Tibial nerve (tissue), 4 donors: Measurements from ENCODE around the gene ZNF175.

Experiments used
- EP300 ChIP-seq, 2 donors: sonication (generic); formaldehyde crosslinking; IDR thresholded peaks; one replicate each; pipeline ENCODE4 v1.6.1; 2017; ENCODE audit warnings: antibody characterized with exemption in 2 of 2, mild to moderate bottlenecking in 1 of 2
- TF ChIP-seq, protein P1 (sequence below), 5 experiments: fragments of 200-600 bp in 3 of 5; fragments of 450-650 bp in 2 of 5; sonication (generic) in 3 of 5; IDR thresholded peaks; one replicate each; pipeline ENCODE4 v1.5.1; 2016 to 2019; ENCODE audit warnings: antibody characterized with exemption in 5 of 5, mild to moderate bottlenecking in 3 of 5, moderate library complexity in 2 of 5

DNA sequence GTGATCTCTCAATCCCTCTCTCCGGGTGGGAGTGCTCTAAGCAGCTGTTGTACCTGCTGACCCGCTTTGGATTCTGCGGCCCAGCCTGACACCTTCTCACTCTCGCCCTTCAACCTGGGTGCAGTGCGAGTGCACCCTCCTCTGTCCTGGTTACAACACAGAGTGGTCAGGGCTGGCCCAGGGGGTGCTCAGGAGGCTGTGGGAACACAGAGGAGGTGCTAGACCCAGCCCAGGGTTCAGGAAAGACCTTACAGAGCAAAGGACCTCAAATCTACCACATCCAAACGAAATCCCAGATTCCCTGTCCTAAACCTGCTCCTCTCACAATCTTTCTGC is 23.7 kb downstream of the ZNF175 start:
- TF ChIP-seq, protein P1, sequence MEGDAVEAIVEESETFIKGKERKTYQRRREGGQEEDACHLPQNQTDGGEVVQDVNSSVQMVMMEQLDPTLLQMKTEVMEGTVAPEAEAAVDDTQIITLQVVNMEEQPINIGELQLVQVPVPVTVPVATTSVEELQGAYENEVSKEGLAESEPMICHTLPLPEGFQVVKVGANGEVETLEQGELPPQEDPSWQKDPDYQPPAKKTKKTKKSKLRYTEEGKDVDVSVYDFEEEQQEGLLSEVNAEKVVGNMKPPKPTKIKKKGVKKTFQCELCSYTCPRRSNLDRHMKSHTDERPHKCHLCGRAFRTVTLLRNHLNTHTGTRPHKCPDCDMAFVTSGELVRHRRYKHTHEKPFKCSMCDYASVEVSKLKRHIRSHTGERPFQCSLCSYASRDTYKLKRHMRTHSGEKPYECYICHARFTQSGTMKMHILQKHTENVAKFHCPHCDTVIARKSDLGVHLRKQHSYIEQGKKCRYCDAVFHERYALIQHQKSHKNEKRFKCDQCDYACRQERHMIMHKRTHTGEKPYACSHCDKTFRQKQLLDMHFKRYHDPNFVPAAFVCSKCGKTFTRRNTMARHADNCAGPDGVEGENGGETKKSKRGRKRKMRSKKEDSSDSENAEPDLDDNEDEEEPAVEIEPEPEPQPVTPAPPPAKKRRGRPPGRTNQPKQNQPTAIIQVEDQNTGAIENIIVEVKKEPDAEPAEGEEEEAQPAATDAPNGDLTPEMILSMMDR (IDR thresholded peaks at IDR 0.05), result no peak
- TF ChIP-seq EP300 (IDR thresholded peaks at IDR 0.05), result no peak
